SK-N-SH (cell line): Measurements from ENCODE around the gene MAST1.

ENCODE experiments used
- CTCF ChIP-seq: fragments of 200-600 bp; sonication (generic); IDR thresholded peaks from 2 replicates; pipeline ENCODE4 v1.6.1; 2017; ENCODE audit warnings: antibody characterized with exemption, mild to moderate bottlenecking, moderate library complexity
- RFX5 ChIP-seq: IDR thresholded peaks from 2 replicates; pipeline ENCODE4 v1.6.1; 2012; ENCODE audit warnings: mild to moderate bottlenecking, improper control_type of control experiment, low read length
- YY1 ChIP-seq: IDR thresholded peaks from 2 replicates; pipeline ENCODE4 v1.4.0; 2012; ENCODE audit warnings: low read depth, mild to moderate bottlenecking

GRCh38 chr19:12840091-12841079, 2.1 kb downstream of the MAST1 start:
- TF ChIP-seq CTCF: no peak
- TF ChIP-seq RFX5: no peak
- no peak for TF ChIP-seq YY1
